B cell (primary cell): ENCODE data around the gene JMJD1C. TPM values are rescaled to one million over a fixed set of nuclear protein-coding genes. Genes with fewer than 3 reads are reported as not detected.

Experiments used
- ATAC-seq: fragments of 200-7000 bp; cut with Tn5 transposase; one replicate; pipeline ENCODE4 v1.10.0; 2021; ENCODE audit warnings: low read depth, mild to moderate bottlenecking, moderate number of reproducible peaks, moderate library complexity
- CTCF ChIA-PET: fragments of 350-600 bp; sonication (Branson Sonifier 250); formaldehyde crosslinking; loops from one replicate; lab custom pipeline; 2021; ENCODE audit warnings: antibody characterized with exemption, inconsistent platforms; lab: Charles Lee
- POLR2A ChIA-PET: fragments of 350-600 bp; sonication (Branson Sonifier 250); formaldehyde crosslinking; loops from one replicate; lab custom pipeline; 2021; ENCODE audit warnings: antibody characterized with exemption; lab: Charles Lee
- DNase-seq: peaks from one replicate; pipeline ENCODE4 v3.0.0; 2013
- H2AFZ ChIP-seq: 2 replicates; pipeline ENCODE4 v1.6.1; 2012; ENCODE audit warnings: mild to moderate bottlenecking, low read depth, low read length; ENCODE audit not compliant: insufficient read depth, poor library complexity, severe bottlenecking
- H3K27ac ChIP-seq, 2 donors: 1 replicate in 1 of 2; 2 replicates in 1 of 2; pipeline ENCODE4 v1.5.1; 2012 to 2013; ENCODE audit warnings: low read length in 2 of 2, mild to moderate bottlenecking in 2 of 2, moderate library complexity in 1 of 2
- H3K27me3 ChIP-seq, 4 experiments: fragments of 200-600 bp in 1 of 4; sonication (generic) in 1 of 4; replicated peaks in 1 of 4; 1 replicate in 2 of 4; 2 replicates in 2 of 4; pipeline versions ENCODE4 v1.6.1 to v1.7.0; 2013 to 2016; ENCODE audit warnings: low read length in 3 of 4, mild to moderate bottlenecking in 2 of 4, mixed read lengths in 1 of 4, moderate library complexity in 1 of 4; ENCODE audit not compliant: insufficient read depth in 4 of 4, control insufficient read depth in 3 of 4; ENCODE audit errors: control extremely low read depth in 1 of 4
- H3K36me3 ChIP-seq, 2 experiments: replicated peaks in 1 of 2; 1 replicate in 1 of 2; 2 replicates in 1 of 2; pipeline versions ENCODE4 v1.6.1 to v1.7.1; 2013; ENCODE audit warnings: low read length in 1 of 2; ENCODE audit not compliant: insufficient read depth in 2 of 2, control insufficient read depth in 1 of 2; ENCODE audit errors: control extremely low read depth in 1 of 2, extremely low read depth in 1 of 2
- H3K4me1 ChIP-seq, 2 donors: fragments of 200-600 bp in 1 of 2; sonication (generic) in 1 of 2; 1 replicate in 1 of 2; 2 replicates in 1 of 2; pipeline versions ENCODE4 v1.5.1 to v1.6.1; 2013 to 2017; ENCODE audit warnings: low read length in 2 of 2; ENCODE audit not compliant: control insufficient read depth in 2 of 2, insufficient read depth in 2 of 2
- H3K4me2 ChIP-seq: replicated peaks from 2 replicates; pipeline ENCODE3; 2012; ENCODE audit warnings: mild to moderate bottlenecking, low read depth, low read length; ENCODE audit not compliant: poor library complexity, severe bottlenecking
- H3K4me3 ChIP-seq, 5 experiments: fragments of 200-600 bp in 1 of 5; sonication (generic) in 1 of 5; 1 replicate in 3 of 5; 2 replicates in 2 of 5; pipeline versions ENCODE4 v1.5.1 to v1.7.0; 2011 to 2016; ENCODE audit warnings: low read length in 4 of 5, mild to moderate bottlenecking in 4 of 5, low read depth in 2 of 5, control low read depth in 1 of 5, moderate library complexity in 1 of 5; ENCODE audit not compliant: insufficient read depth in 1 of 5; ENCODE audit errors: control extremely low read depth in 1 of 5, extremely low read depth in 1 of 5
- H3K79me2 ChIP-seq: fragments of 200-600 bp; sonication (generic); one replicate; pipeline ENCODE4 v1.6.0; 2016; ENCODE audit warnings: low read length; ENCODE audit not compliant: control insufficient read depth, insufficient read depth
- H3K9ac ChIP-seq: fragments of 200-600 bp; sonication (generic); 2 replicates; pipeline ENCODE4 v1.6.1; 2017; ENCODE audit warnings: mild to moderate bottlenecking, low read length, moderate library complexity
- H3K9me3 ChIP-seq, 3 donors: one replicate each; pipeline versions ENCODE4 v1.6.1 to v1.7.1; 2013; ENCODE audit warnings: low read length in 2 of 3; ENCODE audit not compliant: control insufficient read depth in 2 of 3, insufficient read depth in 1 of 3; ENCODE audit errors: control extremely low read depth in 1 of 3
- H4K20me1 ChIP-seq: 2 replicates; pipeline ENCODE4 v1.6.0; 2012; ENCODE audit warnings: mild to moderate bottlenecking, low read length; ENCODE audit not compliant: insufficient read depth, control insufficient read depth, poor library complexity, severe bottlenecking
- H3K27ac Mint-ChIP-seq: one replicate; pipeline ENCODE4 v1.8.0; 2021; ENCODE audit warnings: mixed read lengths
- H3K27me3 Mint-ChIP-seq: one replicate; pipeline ENCODE4 v1.8.0; 2021; ENCODE audit warnings: mixed read lengths
- H3K4me1 Mint-ChIP-seq: one replicate; pipeline ENCODE4 v1.8.0; 2021; ENCODE audit warnings: mixed read lengths
- H3K4me3 Mint-ChIP-seq: one replicate; pipeline ENCODE4 v1.8.0; 2021; ENCODE audit warnings: mixed read lengths
- H3K9me3 Mint-ChIP-seq: one replicate; pipeline ENCODE4 v1.8.0; 2022; ENCODE audit warnings: mixed read lengths; ENCODE audit not compliant: insufficient read depth
- EZH2 ChIP-seq: IDR thresholded peaks from 2 replicates; pipeline ENCODE4 v1.6.1; 2012; ENCODE audit warnings: borderline replicate concordance, low read depth, mild to moderate bottlenecking, moderate library complexity, low read length; ENCODE audit not compliant: insufficient read depth, poor library complexity, severe bottlenecking
- WGBS: methylation state at CpG from one replicate; pipeline ENCODE4 v1.1.5; 2013; ENCODE audit warnings: missing lambda C conversion rate; ENCODE audit not compliant: insufficient coverage; 5-methylcytosine and 5-hydroxymethylcytosine counted together
- intact Hi-C: fragments of 100-400 bp; cut with micrococcal nuclease; formaldehyde crosslinking; loops from one replicate; pipeline ENCODE4 v1.10.0; 2022
- polyA plus RNA-seq: library from polyadenylated mRNA; depleted of rRNA; stranded (reverse); fragments of >200 nt; gene quantifications from 2 replicates; pipeline ENCODE4 v1.2.3, GENCODE V29; 2012
- total RNA-seq, 2 donors: library from RNA; stranded (reverse); fragments of 120-200 nt in 1 of 2; gene quantifications; 1 replicate in 1 of 2; 2 replicates in 1 of 2; pipeline versions ENCODE4 v1.2.3 to v1.2.4, GENCODE V29; 2013 to 2022
- TF ChIP-seq, protein P1 (sequence below): fragments of 200-600 bp; IDR thresholded peaks from one replicate; pipeline ENCODE4 v1.8.0; 2022; ENCODE audit warnings: antibody characterized with exemption, mild to moderate bottlenecking

JMJD1C gene
- total and polyA plus RNA-seq, 2 donors (not counting 1 experiment from before 2014, with no cell fraction given), result 81.8 to 235 TPM

- intact Hi-C loops, result loop anchor here (5.0 kb wide), 1 partner anchor 42 kb away; no protein-coding TSS in a partner anchor
- ChIA-PET POLR2A (interaction anchor here (0.6 kb wide), 1 partner anchor 48 kb away, joined by 8 read pairs; no protein-coding TSS in a partner anchor), CTCF (interaction anchor here (1.4 to 1.5 kb wide), 3 partner anchors 43 to 511 kb away, joined by 3 to 4 read pairs (median 4); no protein-coding TSS in a partner anchor)
- no peak overlapping the region for H3K4me3 Mint-ChIP-seq
- Histone ChIP-seq H3K9me3 (no peaks in the 10 kb centered on the region), H4K20me1 (peaks cover 67% of the 10 kb centered on the region), H3K4me2 (no peak overlapping the region), H2AFZ (no peak overlapping the region), H3K79me2 (peaks cover 82% of the 10 kb centered on the region), H3K27me3 (no peaks in the 10 kb centered on the region), H3K9ac (no peak overlapping the region), H3K4me3 (no peak overlapping the region), H3K36me3 (peaks cover 17 to 79% of the 10 kb centered on the region in 2 experiments), H3K4me1 (peaks cover 30 to 37% of the 10 kb centered on the region in 2 donors), H3K27ac (no peak overlapping the region)
- no peak for TF ChIP-seq EZH2
- TF ChIP-seq, protein P1, sequence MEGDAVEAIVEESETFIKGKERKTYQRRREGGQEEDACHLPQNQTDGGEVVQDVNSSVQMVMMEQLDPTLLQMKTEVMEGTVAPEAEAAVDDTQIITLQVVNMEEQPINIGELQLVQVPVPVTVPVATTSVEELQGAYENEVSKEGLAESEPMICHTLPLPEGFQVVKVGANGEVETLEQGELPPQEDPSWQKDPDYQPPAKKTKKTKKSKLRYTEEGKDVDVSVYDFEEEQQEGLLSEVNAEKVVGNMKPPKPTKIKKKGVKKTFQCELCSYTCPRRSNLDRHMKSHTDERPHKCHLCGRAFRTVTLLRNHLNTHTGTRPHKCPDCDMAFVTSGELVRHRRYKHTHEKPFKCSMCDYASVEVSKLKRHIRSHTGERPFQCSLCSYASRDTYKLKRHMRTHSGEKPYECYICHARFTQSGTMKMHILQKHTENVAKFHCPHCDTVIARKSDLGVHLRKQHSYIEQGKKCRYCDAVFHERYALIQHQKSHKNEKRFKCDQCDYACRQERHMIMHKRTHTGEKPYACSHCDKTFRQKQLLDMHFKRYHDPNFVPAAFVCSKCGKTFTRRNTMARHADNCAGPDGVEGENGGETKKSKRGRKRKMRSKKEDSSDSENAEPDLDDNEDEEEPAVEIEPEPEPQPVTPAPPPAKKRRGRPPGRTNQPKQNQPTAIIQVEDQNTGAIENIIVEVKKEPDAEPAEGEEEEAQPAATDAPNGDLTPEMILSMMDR, result no peak
- WGBS, result no CpG with 5 or more reads among the region's 2 CpGs
- ATAC-seq (no peak), DNase-seq (no peak)
- H3K9me3 Mint-ChIP-seq, result peaks cover 2% of the 10 kb centered on the region
- H3K4me1 Mint-ChIP-seq, result peaks cover 64% of the 10 kb centered on the region
- H3K27ac Mint-ChIP-seq, result no peak overlapping the region
- no peaks in the 10 kb centered on the region for H3K27me3 Mint-ChIP-seq
Observed at GRCh38 chr10:63209705-63210104, 256.1 kb downstream of the JMJD1C start.

- H3K4me3 Mint-ChIP-seq, result no peak overlapping the region
- no peaks in the 10 kb centered on the region for H3K9me3 ChIP-seq
- intact Hi-C loops, result loop anchor here (5.0 kb wide), 1 partner anchor 42 kb away; no protein-coding TSS in a partner anchor
- H3K27me3 Mint-ChIP-seq, result no peaks in the 10 kb centered on the region
- ChIA-PET POLR2A (interaction anchor here (0.6 kb wide), 1 partner anchor 48 kb away, joined by 8 read pairs; no protein-coding TSS in a partner anchor), CTCF (interaction anchor here (1.4 to 1.5 kb wide), 3 partner anchors 42 to 511 kb away, joined by 3 to 4 read pairs (median 4); no protein-coding TSS in a partner anchor)
- ATAC-seq (no peak), DNase-seq (no peak)
- H4K20me1 ChIP-seq, result peaks cover 70% of the 10 kb centered on the region
- no peak overlapping the region for H2AFZ ChIP-seq
- peaks cover 20 to 80% of the 10 kb centered on the region in 2 experiments for H3K36me3 ChIP-seq
- peaks cover 89% of the 10 kb centered on the region for H3K79me2 ChIP-seq
- no peak overlapping the region for H3K27ac ChIP-seq
- no peak overlapping the region for H3K4me2 ChIP-seq
- H3K4me3 ChIP-seq, result no peak overlapping the region
- peaks cover 2% of the 10 kb centered on the region for H3K9me3 Mint-ChIP-seq
- peak overlapping the region; percentile 37 for H3K27ac Mint-ChIP-seq
- H3K27me3 ChIP-seq, result no peaks in the 10 kb centered on the region
- no CpG with 5 or more reads among the region's 2 CpGs for WGBS
- H3K9ac ChIP-seq, result no peak overlapping the region
- TF ChIP-seq, protein P1, result no peak
- TF ChIP-seq EZH2, result no peak
- peaks cover 30 to 35% of the 10 kb centered on the region in 2 donors for H3K4me1 ChIP-seq
- H3K4me1 Mint-ChIP-seq, result peaks cover 66% of the 10 kb centered on the region
Observed at GRCh38 chr10:63208986-63209385, 256.8 kb downstream of the JMJD1C start.
